Measurements from ENCODE around the gene WNT16. TPM values are rescaled to one million over a fixed set of nuclear protein-coding genes. Genes with fewer than 3 reads are reported as not detected.
"Not testable (repeated sequence)": the region's sequence is repeated elsewhere in the genome, so short reads cannot be mapped to it uniquely, and the experiment has no call there.

WNT16 gene
- total RNA-seq, 4 donors from 2014 or later = not detected

DNA sequence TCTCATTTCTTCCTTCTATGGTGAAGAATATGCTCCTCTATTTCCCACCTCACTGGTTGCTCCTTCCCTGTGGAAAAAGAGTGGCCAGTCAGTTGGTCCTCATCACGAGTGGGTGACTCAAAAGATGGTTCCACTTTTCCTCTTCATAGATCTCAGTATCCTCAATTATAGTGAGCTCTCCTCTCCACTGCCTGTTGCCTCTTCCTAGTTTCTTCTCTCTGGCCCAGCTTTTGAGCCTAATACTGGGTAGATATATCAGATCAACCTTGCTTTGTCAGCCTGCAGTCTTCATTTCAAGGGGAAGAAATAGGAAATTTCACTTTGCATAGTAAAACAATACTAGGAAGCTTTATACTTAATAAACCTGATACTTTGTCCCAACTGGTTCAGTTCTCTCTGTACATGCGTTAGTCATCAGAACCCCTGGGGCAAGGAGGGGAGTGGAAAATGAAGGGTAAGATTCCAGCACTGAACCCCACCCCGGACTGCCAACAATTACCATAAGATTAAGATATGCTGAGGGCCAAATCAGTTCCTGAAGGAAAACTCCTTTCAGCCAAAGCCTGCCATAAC lies 15.5 kb upstream of the WNT16 start:
- no peak for DNase-seq
- H3K27ac ChIP-seq = peak overlapping the region in 1 of 4 donors; percentile 11
- no peak for TF ChIP-seq POLR2A (IDR thresholded peaks at IDR 0.05)
- TF ChIP-seq, protein P1, sequence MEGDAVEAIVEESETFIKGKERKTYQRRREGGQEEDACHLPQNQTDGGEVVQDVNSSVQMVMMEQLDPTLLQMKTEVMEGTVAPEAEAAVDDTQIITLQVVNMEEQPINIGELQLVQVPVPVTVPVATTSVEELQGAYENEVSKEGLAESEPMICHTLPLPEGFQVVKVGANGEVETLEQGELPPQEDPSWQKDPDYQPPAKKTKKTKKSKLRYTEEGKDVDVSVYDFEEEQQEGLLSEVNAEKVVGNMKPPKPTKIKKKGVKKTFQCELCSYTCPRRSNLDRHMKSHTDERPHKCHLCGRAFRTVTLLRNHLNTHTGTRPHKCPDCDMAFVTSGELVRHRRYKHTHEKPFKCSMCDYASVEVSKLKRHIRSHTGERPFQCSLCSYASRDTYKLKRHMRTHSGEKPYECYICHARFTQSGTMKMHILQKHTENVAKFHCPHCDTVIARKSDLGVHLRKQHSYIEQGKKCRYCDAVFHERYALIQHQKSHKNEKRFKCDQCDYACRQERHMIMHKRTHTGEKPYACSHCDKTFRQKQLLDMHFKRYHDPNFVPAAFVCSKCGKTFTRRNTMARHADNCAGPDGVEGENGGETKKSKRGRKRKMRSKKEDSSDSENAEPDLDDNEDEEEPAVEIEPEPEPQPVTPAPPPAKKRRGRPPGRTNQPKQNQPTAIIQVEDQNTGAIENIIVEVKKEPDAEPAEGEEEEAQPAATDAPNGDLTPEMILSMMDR (IDR thresholded peaks at IDR 0.05) = no peak

DNA sequence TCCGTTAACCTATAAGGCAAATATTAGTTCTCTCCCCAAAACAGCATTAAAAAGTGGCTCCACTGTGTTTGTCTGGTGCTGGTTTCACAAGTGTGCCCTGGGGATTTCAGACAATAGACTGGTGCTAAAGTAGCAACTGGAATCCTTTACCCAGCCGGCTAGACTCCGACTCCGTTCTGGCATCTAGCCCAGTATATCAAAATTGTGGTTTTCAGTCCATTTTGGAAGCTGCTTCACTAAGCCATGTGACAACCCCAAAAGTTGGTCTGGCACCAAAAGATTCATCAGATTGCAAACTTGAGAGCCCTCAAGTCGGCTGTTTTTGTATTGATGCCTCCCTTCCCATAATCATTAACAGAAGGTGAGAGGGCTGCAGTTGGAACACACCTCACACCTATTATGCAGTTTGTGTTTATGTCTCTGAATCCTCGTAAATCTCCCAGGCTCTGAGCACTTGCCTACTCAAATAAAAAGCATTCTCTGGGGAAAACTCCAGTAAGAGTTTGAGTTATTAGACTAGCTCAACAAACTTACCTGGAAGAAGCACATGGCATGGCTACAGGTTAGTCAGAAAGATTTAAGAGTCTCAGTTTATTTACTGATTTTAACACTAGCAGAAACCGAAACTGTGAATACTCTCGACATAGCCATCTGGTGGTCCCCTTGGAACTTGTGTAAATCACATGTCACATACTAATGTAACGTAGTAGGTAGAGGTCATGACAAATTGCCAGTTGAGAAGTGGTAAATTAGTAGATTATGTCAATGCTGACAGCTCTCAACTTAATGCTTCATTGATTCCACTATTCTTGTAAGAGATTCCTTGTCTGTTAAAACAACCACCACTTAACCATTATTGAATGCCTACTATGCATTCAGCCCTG lies 14.8 kb upstream of the WNT16 start:
- H3K36me3 ChIP-seq = no peaks in the 10 kb centered on the region
- no peak for DNase-seq
- H3K4me1 ChIP-seq = no peaks in the 10 kb centered on the region
- no peaks in the 10 kb centered on the region for H3K27me3 ChIP-seq
- peak overlapping the region in 1 of 4 donors; percentile 1 for H3K4me3 ChIP-seq
- H3K27ac ChIP-seq = peak overlapping the region in 2 of 4 donors; percentile 2 to 11
- H3K9me3 ChIP-seq = no peaks in the 10 kb centered on the region
- TF ChIP-seq, protein P1 (IDR thresholded peaks at IDR 0.05) = no peak
- no peak for TF ChIP-seq POLR2A (IDR thresholded peaks at IDR 0.05)

More for the DNA sequence above, 15.5 kb upstream of the WNT16 start:
- H3K4me1 ChIP-seq = no peaks in the 10 kb centered on the region
- H3K9me3 ChIP-seq = no peaks in the 10 kb centered on the region
- no peaks in the 10 kb centered on the region for H3K36me3 ChIP-seq
- no peak overlapping the region for H3K4me3 ChIP-seq
- no peaks in the 10 kb centered on the region for H3K27me3 ChIP-seq

DNA sequence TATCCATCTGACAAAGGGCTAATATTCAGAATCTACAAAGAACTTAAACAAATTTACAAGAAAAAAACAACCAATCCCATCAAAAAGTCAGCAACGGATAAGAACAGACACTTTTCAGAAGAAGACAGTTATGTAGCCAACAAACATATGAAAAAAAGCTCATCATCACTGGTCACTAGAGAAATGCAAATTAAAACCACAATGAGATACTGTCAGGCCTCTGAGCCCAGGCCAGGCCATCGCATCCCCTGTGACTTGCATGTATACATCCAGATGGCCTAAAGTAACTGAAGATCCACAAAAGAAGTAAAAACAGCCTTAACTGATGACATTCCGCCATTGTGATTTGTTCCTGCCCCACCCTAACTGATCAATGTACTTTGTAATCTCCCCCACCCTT lies 13.6 kb upstream of the WNT16 start:
- H3K4me3 ChIP-seq, H3K4me1 ChIP-seq, H3K27me3 ChIP-seq, DNase-seq, H3K9me3 ChIP-seq, H3K27ac ChIP-seq, H3K36me3 ChIP-seq: not testable (repeated sequence)

DNA sequence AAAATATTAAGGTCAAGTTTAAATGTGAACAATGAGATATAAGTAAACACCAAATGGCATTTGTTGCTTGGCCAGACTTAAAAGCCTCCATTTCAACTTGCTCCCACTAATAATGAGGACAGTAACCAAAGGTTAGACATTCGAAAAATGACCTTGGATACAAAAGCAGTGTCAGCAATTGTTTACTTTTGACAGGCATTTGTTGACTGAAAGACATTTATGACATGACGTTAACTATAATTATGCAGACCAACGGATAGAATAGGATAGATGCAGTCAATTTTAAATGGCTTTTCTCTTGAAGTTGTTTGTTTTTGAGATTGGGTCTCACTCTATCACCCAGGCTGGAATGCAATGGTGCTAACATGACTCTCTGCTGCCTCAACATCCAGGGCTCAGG lies 6.3 kb upstream of the WNT16 start:
- TF ChIP-seq, protein P1 (IDR thresholded peaks at IDR 0.05) = no peak
- no peak for TF ChIP-seq POLR2A (IDR thresholded peaks at IDR 0.05)
- H3K9me3 ChIP-seq = no peaks in the 10 kb centered on the region
- no peaks in the 10 kb centered on the region for H3K4me1 ChIP-seq
- no peaks in the 10 kb centered on the region for H3K36me3 ChIP-seq
- H3K4me3 ChIP-seq = no peak overlapping the region
- no peak overlapping the region for H3K27ac ChIP-seq
- H3K27me3 ChIP-seq = no peaks in the 10 kb centered on the region
- DNase-seq = no peak

DNA sequence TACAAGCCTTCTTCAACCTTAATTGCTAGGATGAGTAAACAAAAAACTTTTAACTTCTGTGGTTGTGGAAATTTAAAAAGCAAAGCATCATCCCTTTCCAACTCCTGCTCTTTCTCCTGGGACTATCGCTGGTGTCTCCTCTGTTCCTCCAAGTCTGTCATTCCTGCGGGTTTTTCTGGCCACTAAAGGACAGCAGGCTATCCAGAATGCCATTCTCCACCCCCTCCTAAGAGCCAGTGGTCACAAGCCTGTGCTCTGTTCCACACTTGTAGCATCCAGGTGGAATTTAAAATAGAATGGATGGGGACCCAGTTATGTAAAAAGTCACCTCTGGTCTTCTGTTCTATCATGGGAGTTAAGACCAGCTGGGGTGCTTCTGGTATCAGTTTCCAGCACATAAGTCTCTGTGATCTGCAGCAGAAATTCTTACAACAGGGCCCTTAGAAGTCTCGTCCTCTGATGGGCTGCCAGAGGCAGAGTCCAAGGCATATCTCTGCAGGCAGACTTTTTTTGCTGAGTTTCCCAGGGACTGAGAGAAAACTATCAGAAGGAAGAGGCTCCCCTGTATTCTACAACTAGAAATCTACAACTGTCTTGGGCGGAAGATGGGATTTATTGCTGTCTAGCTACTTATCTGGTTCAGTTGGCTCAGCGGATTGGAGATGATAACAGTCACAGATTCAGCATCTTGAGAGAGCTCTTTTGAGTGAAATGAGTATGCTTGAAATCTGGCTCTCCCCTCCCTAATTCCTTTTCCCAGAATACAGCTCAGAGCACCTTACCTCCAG lies 5.1 kb upstream of the WNT16 start:
- no peaks in the 10 kb centered on the region for H3K36me3 ChIP-seq
- no peak for DNase-seq
- no peak overlapping the region for H3K4me3 ChIP-seq
- H3K4me1 ChIP-seq = peaks cover 0 to under 1% (median 0%) of the 10 kb centered on the region in 4 donors
- H3K27ac ChIP-seq = no peak overlapping the region
- TF ChIP-seq, protein P1 (IDR thresholded peaks at IDR 0.05) = no peak
- no peak for TF ChIP-seq POLR2A (IDR thresholded peaks at IDR 0.05)
- H3K27me3 ChIP-seq = peaks cover 0 to 4% of the 10 kb centered on the region in 2 donors
- no peaks in the 10 kb centered on the region for H3K9me3 ChIP-seq
